Measurements from ENCODE around the gene SLC22A23. TPM values are rescaled to one million over a fixed set of nuclear protein-coding genes. Genes with fewer than 3 reads are reported as not detected.

SLC22A23 gene
- total and polyA plus RNA-seq, 2 experiments from 2014 or later = 6.1 to 38.3 TPM

DNA sequence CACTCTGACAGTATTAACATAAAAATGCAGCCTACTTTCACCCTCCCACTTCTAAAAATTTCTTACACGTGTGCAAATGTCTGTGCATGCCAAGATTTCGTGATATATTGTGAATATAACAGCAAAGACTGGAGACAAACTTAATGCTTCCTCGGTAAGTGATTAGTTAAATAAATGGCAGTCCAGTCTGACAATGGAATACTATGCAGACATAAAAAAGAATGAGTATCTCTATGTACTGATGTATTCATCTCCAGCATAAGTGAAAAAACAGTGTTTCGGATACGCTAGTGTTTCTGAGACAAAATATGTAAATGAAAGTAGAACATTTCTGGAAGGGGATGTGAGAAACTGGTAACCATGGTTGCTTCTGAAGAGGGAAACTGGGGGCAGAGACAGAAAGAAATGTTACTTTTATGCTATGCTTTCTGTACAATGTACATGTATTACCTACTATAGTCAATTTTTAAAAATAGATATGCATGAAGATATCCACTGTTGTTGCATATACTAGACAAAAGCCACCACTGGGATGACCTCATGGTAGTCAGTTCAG, 7.0 kb downstream of the SLC22A23 start:
- H3K36me3 Mint-ChIP-seq (ENCODE audit: low read depth) = peaks cover 57% of the 10 kb centered on the region
- peaks cover 100% of the 10 kb centered on the region for H3K79me2 ChIP-seq (replicated peaks; ENCODE audit: insufficient read depth)

More for the DNA sequence above, 7.0 kb downstream of the SLC22A23 start:
- ATAC-seq (no peak), DNase-seq (ENCODE audit: low spot score) (no peak)
- Histone ChIP-seq H4K20me1 (replicated peaks; ENCODE audit: insufficient read depth) (peaks cover 20% of the 10 kb centered on the region), H2AFZ (no peak overlapping the region), H3K4me3 (no peak overlapping the region), H3K27ac (ENCODE audit: low read depth) (no peak overlapping the region), H3F3A (replicated peaks; ENCODE audit: low read depth) (no peaks in the 10 kb centered on the region), H3K27me3 (ENCODE audit: insufficient read depth) (peaks cover 2% of the 10 kb centered on the region), H3K36me3 (ENCODE audit: insufficient read depth) (0 out of 2 replicates have a peak, but pooled peaks cover 5% of the 10 kb centered on the region), H3K4me1 (ENCODE audit: insufficient read depth) (peaks cover 32% of the 10 kb centered on the region), H3K4me2 (no peak overlapping the region), H3K9me2 (ENCODE audit: insufficient read depth) (no peaks in the 10 kb centered on the region)
- Mint-ChIP-seq H3K9me3 (peaks cover 5% of the 10 kb centered on the region), H3K4me3 (no peak overlapping the region), H3K27ac (no peak overlapping the region), H3K4me1 (peaks cover 29% of the 10 kb centered on the region), H3K27me3 (ENCODE audit: insufficient read depth, low read depth, poor library complexity) (peaks cover 5% of the 10 kb centered on the region)
- TF ChIP-seq ZNF331 (CRISPR knock-in tag; IDR thresholded peaks at IDR 0.05; ENCODE audit: low read depth) = no peak
- TF ChIP-seq, protein P1, sequence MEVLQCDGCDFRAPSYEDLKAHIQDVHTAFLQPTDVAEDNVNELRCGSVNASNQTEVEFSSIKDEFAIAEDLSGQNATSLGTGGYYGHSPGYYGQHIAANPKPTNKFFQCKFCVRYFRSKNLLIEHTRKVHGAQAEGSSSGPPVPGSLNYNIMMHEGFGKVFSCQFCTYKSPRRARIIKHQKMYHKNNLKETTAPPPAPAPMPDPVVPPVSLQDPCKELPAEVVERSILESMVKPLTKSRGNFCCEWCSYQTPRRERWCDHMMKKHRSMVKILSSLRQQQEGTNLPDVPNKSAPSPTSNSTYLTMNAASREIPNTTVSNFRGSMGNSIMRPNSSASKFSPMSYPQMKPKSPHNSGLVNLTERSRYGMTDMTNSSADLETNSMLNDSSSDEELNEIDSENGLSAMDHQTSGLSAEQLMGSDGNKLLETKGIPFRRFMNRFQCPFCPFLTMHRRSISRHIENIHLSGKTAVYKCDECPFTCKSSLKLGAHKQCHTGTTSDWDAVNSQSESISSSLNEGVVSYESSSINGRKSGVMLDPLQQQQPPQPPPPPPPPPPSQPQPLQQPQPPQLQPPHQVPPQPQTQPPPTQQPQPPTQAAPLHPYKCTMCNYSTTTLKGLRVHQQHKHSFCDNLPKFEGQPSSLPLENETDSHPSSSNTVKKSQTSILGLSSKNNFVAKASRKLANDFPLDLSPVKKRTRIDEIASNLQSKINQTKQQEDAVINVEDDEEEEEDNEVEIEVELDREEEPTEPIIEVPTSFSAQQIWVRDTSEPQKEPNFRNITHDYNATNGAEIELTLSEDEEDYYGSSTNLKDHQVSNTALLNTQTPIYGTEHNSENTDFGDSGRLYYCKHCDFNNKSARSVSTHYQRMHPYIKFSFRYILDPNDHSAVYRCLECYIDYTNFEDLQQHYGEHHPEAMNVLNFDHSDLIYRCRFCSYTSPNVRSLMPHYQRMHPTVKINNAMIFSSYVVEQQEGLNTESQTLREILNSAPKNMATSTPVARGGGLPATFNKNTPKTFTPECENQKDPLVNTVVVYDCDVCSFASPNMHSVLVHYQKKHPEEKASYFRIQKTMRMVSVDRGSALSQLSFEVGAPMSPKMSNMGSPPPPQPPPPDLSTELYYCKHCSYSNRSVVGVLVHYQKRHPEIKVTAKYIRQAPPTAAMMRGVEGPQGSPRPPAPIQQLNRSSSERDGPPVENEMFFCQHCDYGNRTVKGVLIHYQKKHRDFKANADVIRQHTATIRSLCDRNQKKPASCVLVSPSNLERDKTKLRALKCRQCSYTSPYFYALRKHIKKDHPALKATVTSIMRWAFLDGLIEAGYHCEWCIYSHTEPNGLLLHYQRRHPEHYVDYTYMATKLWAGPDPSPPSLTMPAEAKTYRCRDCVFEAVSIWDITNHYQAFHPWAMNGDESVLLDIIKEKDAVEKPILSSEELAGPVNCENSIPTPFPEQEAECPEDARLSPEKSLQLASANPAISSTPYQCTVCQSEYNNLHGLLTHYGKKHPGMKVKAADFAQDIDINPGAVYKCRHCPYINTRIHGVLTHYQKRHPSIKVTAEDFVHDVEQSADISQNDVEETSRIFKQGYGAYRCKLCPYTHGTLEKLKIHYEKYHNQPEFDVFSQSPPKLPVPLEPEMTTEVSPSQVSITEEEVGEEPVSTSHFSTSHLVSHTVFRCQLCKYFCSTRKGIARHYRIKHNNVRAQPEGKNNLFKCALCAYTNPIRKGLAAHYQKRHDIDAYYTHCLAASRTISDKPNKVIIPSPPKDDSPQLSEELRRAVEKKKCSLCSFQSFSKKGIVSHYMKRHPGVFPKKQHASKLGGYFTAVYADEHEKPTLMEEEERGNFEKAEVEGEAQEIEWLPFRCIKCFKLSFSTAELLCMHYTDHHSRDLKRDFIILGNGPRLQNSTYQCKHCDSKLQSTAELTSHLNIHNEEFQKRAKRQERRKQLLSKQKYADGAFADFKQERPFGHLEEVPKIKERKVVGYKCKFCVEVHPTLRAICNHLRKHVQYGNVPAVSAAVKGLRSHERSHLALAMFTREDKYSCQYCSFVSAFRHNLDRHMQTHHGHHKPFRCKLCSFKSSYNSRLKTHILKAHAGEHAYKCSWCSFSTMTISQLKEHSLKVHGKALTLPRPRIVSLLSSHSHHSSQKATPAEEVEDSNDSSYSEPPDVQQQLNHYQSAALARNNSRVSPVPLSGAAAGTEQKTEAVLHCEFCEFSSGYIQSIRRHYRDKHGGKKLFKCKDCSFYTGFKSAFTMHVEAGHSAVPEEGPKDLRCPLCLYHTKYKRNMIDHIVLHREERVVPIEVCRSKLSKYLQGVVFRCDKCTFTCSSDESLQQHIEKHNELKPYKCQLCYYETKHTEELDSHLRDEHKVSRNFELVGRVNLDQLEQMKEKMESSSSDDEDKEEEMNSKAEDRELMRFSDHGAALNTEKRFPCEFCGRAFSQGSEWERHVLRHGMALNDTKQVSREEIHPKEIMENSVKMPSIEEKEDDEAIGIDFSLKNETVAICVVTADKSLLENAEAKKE (CRISPR knock-in tag; IDR thresholded peaks at IDR 0.05) = no peak
- TF ChIP-seq, protein P2, sequence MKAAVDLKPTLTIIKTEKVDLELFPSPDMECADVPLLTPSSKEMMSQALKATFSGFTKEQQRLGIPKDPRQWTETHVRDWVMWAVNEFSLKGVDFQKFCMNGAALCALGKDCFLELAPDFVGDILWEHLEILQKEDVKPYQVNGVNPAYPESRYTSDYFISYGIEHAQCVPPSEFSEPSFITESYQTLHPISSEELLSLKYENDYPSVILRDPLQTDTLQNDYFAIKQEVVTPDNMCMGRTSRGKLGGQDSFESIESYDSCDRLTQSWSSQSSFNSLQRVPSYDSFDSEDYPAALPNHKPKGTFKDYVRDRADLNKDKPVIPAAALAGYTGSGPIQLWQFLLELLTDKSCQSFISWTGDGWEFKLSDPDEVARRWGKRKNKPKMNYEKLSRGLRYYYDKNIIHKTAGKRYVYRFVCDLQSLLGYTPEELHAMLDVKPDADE (IDR thresholded peaks at IDR 0.05) = no peak
- no peak for TF ChIP-seq POLR2AphosphoS5 (IDR thresholded peaks at IDR 0.05; ENCODE audit: low read depth)
- no peak for TF ChIP-seq STAT1 (IDR thresholded peaks at IDR 0.05; ENCODE audit: unreplicated experiment)
- no peak for TF ChIP-seq CTCF (conservative IDR thresholded peaks at IDR 0.05; ENCODE audit: low read depth in 2 of 2)
- TF ChIP-seq NANOG (IDR thresholded peaks at IDR 0.05; ENCODE audit: borderline replicate concordance) = no peak
- TF ChIP-seq CREB1 (CRISPR knock-in tag; IDR thresholded peaks at IDR 0.05; ENCODE audit: low read depth) = no peak
- no peak for TF ChIP-seq REST (IDR thresholded peaks at IDR 0.05; ENCODE audit: unreplicated experiment)
- no peak for TF ChIP-seq JUNB (IDR thresholded peaks at IDR 0.05; ENCODE audit: unreplicated experiment)
- no peak for TF ChIP-seq EZH2 (IDR thresholded peaks at IDR 0.05; ENCODE audit: low read depth, unreplicated experiment)
- TF ChIP-seq EZH2phosphoT487 (IDR thresholded peaks at IDR 0.05; ENCODE audit: unreplicated experiment) = no peak
- no peak for TF ChIP-seq ZNF114 (CRISPR knock-in tag; IDR thresholded peaks at IDR 0.05)
